Stimulated activated CD8-positive, alpha-beta memory T cell treated with anti-CD3 and anti-CD28 coated beads, Interleukin-7, amount 100 ng/mL, for 24 hours (primary cell): Measurements from ENCODE around the gene SERPINA4.

Experiments
- DNase-seq: peaks from one replicate; pipeline ENCODE4 v3.0.0-alpha.2; 2020; ENCODE audit warnings: low read depth

SERPINA4 gene

GRCh38 chr14:94542811-94543440, 18.3 kb upstream of the SERPINA4 start:
- no peak for DNase-seq

GRCh38 chr14:94543449-94544124, 17.7 kb upstream of the SERPINA4 start:
- no peak for DNase-seq

GRCh38 chr14:94544726-94545125, 16.5 kb upstream of the SERPINA4 start:
- no peak for DNase-seq

- DNase-seq = no peak
Observed at GRCh38 chr14:94545131-94545841, 16.0 kb upstream of the SERPINA4 start.

GRCh38 chr14:94547151-94547680, 14.0 kb upstream of the SERPINA4 start:
- DNase-seq = no peak

GRCh38 chr14:94547726-94548125, 13.5 kb upstream of the SERPINA4 start:
- no peak for DNase-seq

- DNase-seq = no peak
Observed at GRCh38 chr14:94548131-94548998, 12.9 kb upstream of the SERPINA4 start.

GRCh38 chr14:94548999-94549985, 11.9 kb upstream of the SERPINA4 start:
- DNase-seq = peak; percentile 43

GRCh38 chr14:94550041-94550440, 11.2 kb upstream of the SERPINA4 start:
- no peak for DNase-seq

- no peak for DNase-seq
Observed at GRCh38 chr14:94555991-94556390, 5.3 kb upstream of the SERPINA4 start.

- DNase-seq = no peak
Observed at GRCh38 chr14:94557327-94557726, 3.9 kb upstream of the SERPINA4 start.

- no peak for DNase-seq
Observed at GRCh38 chr14:94558842-94559241, 2.4 kb upstream of the SERPINA4 start.

- no peak for DNase-seq
Observed at GRCh38 chr14:94559638-94560290, 1.5 kb upstream of the SERPINA4 start.

- no peak for DNase-seq
Observed at GRCh38 chr14:94560291-94560665, 964 bp upstream of the SERPINA4 start.

- no peak for DNase-seq
Observed at GRCh38 chr14:94561656-94562010, 391 bp downstream of the SERPINA4 start.

GRCh38 chr14:94562022-94562421, 780 bp downstream of the SERPINA4 start:
- no peak for DNase-seq

- no peak for DNase-seq
Observed at GRCh38 chr14:94562941-94563883, 2.0 kb downstream of the SERPINA4 start.

GRCh38 chr14:94564381-94564780, 3.1 kb downstream of the SERPINA4 start:
- no peak for DNase-seq

- DNase-seq = no peak
Observed at GRCh38 chr14:94568186-94568585, 6.9 kb downstream of the SERPINA4 start.
